SU-DHL-6 (cell line): ENCODE measurements around the gene GNAT2.

Experiments
- H2AFZ ChIP-seq: fragments of 200-600 bp; sonication (generic); 2 replicates; pipeline ENCODE4 v1.6.1; 2014; ENCODE audit warnings: low read depth, mild to moderate bottlenecking, moderate library complexity, mixed read lengths, antibody characterized with exemption, low read length; ENCODE audit not compliant: severe bottlenecking
- H3F3A ChIP-seq: fragments of 200-600 bp; shearing (Covaris generic); 2 replicates; pipeline ENCODE4 v1.6.0; 2016; ENCODE audit warnings: antibody characterized with exemption, mild to moderate bottlenecking; ENCODE audit not compliant: insufficient read depth
- H3K27ac ChIP-seq: fragments of 200-600 bp; sonication (generic); 2 replicates; pipeline ENCODE4 v1.5.1; 2016; ENCODE audit warnings: low read depth, mild to moderate bottlenecking, low read length, moderate library complexity, mixed read lengths
- H3K27me3 ChIP-seq: fragments of 200-600 bp; sonication (generic), shearing (Covaris generic); 2 replicates; pipeline ENCODE4 v1.6.0; 2014; ENCODE audit warnings: mild to moderate bottlenecking, low read length
- H3K36me3 ChIP-seq: fragments of 200-600 bp; sonication (generic); 2 replicates; pipeline ENCODE4 v1.6.1; 2014; ENCODE audit warnings: mild to moderate bottlenecking, low read length, mixed read lengths
- H3K4me2 ChIP-seq: fragments of 300-600, 200-600 bp; shearing (Covaris generic), sonication (generic); 2 replicates; pipeline ENCODE4 v1.6.0; 2014; ENCODE audit warnings: low read length, low read depth, mild to moderate bottlenecking; ENCODE audit not compliant: poor library complexity, severe bottlenecking
- H3K4me3 ChIP-seq: fragments of 200-600 bp; sonication (generic); 2 replicates; pipeline ENCODE4 v1.5.1; 2014; ENCODE audit warnings: antibody characterized with exemption, low read length, mild to moderate bottlenecking, mixed read lengths; ENCODE audit not compliant: insufficient read depth, poor library complexity, severe bottlenecking
- H3K79me2 ChIP-seq: fragments of 200-600 bp; sonication (generic); 2 replicates; pipeline ENCODE4 v1.6.1; 2014; ENCODE audit warnings: mild to moderate bottlenecking, low read length, moderate library complexity; ENCODE audit not compliant: insufficient read depth
- H3K9ac ChIP-seq: fragments of 200-600 bp; sonication (generic); 2 replicates; pipeline ENCODE4 v1.7.0; 2014; ENCODE audit warnings: mild to moderate bottlenecking, low read length
- H3K9me2 ChIP-seq: fragments of 200-600 bp; sonication (generic); replicated peaks from 2 replicates; pipeline ENCODE4 v1.6.1; 2014; ENCODE audit warnings: low read length; ENCODE audit not compliant: insufficient read depth
- H3K9me3 ChIP-seq: fragments of 200-600 bp; sonication (generic); 2 replicates; pipeline ENCODE4 v1.6.1; 2014; ENCODE audit warnings: low read length, mixed read lengths; ENCODE audit not compliant: insufficient read depth
- H4K20me1 ChIP-seq: fragments of 200-600 bp; sonication (generic); 2 replicates; pipeline ENCODE4 v1.6.1; 2014; ENCODE audit warnings: low read depth, mild to moderate bottlenecking, antibody characterized with exemption, low read length, moderate library complexity, mixed read lengths
- EZH2phosphoT487 ChIP-seq: fragments of 200-600 bp; sonication (generic), shearing (Covaris generic); conservative IDR thresholded peaks from 2 replicates; pipeline ENCODE4 v1.6.1; 2018; ENCODE audit warnings: mild to moderate bottlenecking, antibody characterized with exemption, low read length, moderate library complexity, mixed read lengths
- TF ChIP-seq, protein P1 (sequence below): fragments of 200-600 bp; sonication (generic); IDR thresholded peaks from one replicate; pipeline ENCODE4 v1.5.1; 2017; ENCODE audit warnings: antibody characterized with exemption, mild to moderate bottlenecking, low read length, moderate library complexity; ENCODE audit not compliant: insufficient read depth, poor library complexity, severe bottlenecking

Gene GNAT2

DNA sequence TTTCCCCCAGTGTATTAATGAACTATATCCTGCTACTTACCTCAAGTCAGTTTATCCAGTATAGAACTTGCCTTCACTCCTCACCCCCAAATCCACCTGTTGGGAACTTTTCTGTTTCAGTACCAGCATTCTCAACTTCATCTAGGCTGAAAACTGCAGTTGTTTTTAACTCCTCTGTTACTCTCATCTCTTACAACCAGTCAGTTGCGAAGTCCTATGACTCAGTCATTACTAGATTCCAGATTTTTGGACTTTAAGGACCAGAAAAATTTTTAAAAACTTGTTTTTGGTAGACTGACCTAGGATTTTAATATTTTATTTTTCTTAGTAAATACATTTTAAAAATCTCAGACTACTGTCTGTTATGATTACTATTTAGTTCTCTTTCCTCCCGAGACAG lies 62.9 kb downstream of the GNAT2 start:
- no peak for TF ChIP-seq EZH2phosphoT487
- TF ChIP-seq, protein P1, sequence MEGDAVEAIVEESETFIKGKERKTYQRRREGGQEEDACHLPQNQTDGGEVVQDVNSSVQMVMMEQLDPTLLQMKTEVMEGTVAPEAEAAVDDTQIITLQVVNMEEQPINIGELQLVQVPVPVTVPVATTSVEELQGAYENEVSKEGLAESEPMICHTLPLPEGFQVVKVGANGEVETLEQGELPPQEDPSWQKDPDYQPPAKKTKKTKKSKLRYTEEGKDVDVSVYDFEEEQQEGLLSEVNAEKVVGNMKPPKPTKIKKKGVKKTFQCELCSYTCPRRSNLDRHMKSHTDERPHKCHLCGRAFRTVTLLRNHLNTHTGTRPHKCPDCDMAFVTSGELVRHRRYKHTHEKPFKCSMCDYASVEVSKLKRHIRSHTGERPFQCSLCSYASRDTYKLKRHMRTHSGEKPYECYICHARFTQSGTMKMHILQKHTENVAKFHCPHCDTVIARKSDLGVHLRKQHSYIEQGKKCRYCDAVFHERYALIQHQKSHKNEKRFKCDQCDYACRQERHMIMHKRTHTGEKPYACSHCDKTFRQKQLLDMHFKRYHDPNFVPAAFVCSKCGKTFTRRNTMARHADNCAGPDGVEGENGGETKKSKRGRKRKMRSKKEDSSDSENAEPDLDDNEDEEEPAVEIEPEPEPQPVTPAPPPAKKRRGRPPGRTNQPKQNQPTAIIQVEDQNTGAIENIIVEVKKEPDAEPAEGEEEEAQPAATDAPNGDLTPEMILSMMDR, result no peak
- 0 out of 2 replicates have a peak, but pooled peaks cover 4% of the 10 kb centered on the region for H3F3A ChIP-seq
- no peak overlapping the region for H3K4me2 ChIP-seq
- H3K9ac ChIP-seq, result no peak overlapping the region
- no peak overlapping the region for H3K4me3 ChIP-seq
- no peak overlapping the region for H3K27ac ChIP-seq
- peaks cover 95% of the 10 kb centered on the region for H3K79me2 ChIP-seq
- H3K9me2 ChIP-seq, result no peaks in the 10 kb centered on the region
- H4K20me1 ChIP-seq, result peaks cover 26% of the 10 kb centered on the region
- no peaks in the 10 kb centered on the region for H3K27me3 ChIP-seq
- H3K36me3 ChIP-seq, result no peaks in the 10 kb centered on the region; the same call in 1 of the 2 replicates
- H3K9me3 ChIP-seq, result no peaks in the 10 kb centered on the region
- no peak overlapping the region for H2AFZ ChIP-seq
